GM18868 (cell line): ENCODE measurements around the gene RPTN.

Experiments used
- ATAC-seq: cut with Tn5 transposase; IDR thresholded peaks from one replicate; pipeline ENCODE4 v1.9.1; 2021; ENCODE audit warnings: mild to moderate bottlenecking, moderate library complexity; ENCODE audit not compliant: unreplicated experiment

The RPTN gene, protein sequence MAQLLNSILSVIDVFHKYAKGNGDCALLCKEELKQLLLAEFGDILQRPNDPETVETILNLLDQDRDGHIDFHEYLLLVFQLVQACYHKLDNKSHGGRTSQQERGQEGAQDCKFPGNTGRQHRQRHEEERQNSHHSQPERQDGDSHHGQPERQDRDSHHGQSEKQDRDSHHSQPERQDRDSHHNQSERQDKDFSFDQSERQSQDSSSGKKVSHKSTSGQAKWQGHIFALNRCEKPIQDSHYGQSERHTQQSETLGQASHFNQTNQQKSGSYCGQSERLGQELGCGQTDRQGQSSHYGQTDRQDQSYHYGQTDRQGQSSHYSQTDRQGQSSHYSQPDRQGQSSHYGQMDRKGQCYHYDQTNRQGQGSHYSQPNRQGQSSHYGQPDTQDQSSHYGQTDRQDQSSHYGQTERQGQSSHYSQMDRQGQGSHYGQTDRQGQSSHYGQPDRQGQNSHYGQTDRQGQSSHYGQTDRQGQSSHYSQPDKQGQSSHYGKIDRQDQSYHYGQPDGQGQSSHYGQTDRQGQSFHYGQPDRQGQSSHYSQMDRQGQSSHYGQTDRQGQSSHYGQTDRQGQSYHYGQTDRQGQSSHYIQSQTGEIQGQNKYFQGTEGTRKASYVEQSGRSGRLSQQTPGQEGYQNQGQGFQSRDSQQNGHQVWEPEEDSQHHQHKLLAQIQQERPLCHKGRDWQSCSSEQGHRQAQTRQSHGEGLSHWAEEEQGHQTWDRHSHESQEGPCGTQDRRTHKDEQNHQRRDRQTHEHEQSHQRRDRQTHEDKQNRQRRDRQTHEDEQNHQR

DNA sequence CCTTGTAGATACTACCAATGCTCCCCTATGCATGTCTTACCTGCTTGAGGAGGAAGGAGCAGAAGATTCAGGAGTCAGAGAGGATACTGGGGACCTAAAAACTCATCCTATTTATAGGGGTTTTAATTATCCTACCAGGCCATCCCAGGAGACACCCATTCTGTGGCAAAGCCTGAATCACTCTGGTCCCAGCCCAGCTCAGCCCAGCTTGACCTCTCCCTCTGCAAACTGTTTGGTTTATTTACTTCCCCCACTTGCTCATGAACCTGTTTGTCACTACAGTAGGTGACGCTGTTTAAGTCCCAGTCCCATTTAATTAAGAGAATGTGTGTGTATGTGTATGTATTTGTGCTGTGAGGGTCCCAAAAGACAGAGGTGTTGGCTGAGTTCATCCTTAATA is at the start of gene RPTN:
Gene RPTN, minus strand, starts transcription at position 85 of the 400 bp plus-strand sequence. CDS start 1,339 bp downstream, outside the sequence.
- no peak for ATAC-seq

DNA sequence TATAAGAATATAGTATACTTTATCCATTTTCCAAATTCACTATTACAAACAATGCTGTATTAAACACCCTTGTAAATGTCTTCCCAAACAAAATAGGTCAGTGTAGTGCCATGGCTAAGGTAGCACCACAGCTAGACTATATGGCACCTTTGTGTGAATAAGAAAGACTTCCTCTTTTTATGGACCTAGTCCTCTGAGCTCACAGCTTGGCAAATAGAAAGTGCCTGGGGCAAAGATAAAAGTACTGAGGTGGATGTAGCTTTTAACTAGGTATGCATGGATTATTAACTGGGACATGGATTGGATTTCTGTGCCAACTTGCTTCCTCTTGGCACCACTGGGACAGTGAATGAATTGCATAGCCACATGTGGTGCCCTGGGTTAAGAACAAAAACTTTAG is 40.0 kb upstream of the RPTN start:
- no peak for ATAC-seq

DNA sequence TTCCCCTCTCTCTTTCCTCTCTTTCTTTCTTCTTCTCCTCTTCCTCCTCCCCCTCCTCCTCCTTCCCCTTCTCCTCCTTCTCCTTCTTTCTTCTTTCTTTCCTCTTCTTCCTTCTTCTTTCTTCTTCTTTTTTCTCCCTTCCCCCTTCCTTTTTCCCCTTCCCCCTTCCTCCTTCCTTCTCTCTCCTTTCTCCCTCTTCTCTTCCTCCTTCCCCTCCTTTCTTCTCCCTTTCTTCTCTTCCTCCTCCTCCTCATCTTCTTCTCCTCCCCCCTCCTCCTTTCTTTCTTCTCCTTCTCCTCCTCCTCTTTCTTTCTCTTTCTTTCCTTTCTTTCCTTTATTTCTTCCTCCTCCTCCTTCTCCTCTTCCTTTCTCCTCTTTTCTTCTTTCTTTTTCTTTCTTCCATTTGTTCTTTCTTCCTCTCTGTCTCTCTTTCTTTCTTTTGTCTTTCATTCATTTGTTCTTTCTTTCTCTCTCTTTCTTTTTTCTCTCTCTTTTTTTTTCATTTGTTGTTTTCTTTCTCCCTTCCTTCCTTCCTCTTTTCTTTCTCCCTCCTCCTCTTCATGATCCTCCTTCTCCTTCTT is 38.4 kb upstream of the RPTN start:
- no peak for ATAC-seq

DNA sequence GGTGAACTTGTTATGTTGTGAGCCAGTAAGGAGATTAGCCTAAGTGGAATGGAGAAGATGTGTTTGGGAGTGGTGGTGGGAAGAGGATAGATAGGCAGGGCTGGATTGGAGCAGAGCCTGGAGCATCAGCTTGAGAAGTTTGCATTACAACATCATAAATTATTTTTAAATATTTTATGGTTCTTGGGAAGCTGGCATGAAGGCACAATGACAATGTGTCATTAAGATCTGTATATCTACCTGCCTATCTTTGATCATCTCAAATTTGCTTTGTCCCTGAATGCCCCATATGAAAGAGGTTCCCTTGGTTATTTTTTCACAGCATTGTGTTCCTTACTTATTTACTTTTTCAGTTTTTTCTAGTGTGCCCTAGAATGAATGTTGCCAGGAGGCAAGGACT is 32.7 kb upstream of the RPTN start:
- no peak for ATAC-seq

DNA sequence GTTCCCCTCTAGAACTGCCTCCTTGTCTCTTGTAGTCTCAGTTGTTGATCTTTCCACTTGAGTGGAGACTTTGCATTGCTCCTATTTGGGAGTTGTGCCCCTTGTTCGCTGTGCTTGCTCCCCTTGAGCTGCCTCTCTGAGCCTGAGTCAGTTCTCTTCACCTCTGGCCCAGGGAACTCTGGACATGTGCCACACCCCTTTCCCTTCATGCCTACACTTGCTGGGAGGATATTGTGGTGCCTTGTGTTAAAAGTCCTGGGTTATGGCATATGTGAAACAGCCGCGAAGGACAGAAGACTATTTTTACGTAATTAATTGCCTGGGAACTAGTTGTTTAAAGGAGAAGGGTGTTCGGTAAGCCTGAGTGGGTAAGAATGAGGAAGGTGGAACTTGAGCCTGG is 32.2 kb upstream of the RPTN start:
- no peak for ATAC-seq

DNA sequence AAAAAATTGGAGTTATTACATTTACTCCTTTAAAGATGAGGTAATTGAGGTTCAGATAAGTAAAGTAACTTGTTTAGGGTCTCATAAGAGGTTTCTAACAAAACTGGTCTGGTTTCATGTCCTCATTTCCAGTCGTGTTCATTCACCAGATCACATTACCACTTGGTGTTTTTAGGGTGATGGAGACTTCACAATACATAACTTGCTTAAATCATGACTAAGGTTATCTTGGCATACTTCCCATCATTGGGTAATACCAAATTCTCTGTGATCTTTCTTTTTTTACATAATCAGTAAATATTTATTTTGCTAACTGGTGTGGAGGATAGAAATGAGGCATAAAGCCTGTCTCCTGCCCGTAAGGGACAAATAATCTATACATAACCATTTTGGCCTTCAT is 31.6 kb upstream of the RPTN start:
- no peak for ATAC-seq

DNA sequence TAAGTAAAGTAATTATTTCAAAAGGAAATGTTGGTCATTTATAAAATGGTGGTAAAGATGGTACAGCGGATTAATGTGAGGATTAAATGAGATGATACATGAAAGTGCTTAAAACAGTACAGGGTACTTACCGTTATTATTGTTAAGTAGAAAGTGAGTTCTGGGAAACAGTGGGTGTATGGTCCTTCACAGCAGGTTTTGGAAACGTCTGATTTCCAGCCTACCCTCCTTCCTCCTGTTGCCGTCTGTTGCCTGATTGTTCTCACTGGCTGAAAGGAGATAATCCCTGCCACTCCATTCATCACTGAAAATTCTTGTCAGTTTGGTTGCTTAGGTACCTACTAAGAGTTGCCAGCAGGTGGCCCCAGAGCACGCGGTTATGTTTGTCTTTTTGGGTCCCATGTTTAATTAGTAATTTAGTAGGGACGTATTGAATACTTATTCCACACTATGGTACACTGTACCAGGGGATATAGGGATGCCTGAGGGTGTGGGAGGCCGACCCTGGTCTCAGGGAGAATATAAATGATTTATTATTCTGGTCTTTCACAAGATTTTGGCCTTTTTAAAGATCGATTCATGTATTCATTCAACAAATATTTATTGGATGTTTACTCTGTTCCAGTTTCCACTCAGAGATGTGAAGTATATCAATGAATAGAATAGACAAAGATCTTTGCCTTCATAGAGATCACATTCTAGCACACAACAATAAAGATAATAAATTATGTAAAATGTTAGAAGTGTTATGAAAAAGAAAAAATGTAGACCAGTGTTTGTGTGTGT is 30.8 kb upstream of the RPTN start:
- ATAC-seq: peak; percentile 50

DNA sequence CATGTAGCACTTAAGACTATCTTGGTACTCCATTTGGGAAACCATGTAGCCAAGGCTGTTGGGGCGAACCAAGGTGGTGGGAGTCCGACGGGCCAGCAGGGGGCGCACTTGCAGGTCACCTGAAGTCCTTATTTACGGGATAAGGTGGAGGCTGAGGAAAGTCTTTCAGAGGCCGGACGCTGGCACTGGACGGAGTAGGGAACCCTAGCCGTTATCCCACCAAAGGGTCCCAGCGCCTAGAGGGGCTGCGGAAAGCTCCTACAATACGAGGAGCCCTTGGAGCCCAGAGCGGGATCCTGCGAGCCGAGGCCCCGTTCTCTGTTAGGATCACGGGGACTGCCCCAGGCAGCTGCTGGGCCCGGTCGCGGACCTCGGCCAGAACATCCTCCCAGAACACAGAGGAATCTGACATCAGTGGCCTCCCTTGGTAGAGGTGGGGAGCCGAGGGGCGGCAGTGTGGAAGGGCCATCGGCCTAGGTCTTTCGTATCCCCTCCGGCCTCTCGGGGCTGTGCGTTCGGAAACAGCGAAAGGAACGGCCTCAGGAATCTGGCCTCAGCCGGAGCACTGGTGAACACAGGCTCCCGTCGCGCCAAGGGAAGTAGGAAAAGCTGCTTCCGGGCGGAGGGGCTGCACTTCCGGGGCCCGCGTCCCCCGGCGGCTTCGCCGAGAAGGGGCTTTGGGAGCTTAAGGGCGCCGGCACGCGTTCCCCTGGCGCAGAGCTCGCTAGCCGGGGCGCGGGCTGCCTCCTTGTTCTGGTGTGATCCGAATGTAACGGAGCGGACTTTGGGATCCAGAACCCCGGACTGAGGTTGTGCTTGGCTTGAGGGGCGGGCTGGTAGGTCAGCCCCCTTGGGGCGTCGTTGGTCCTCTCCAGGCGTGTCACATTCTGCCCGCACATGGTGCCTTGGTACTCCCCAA is 29.9 kb upstream of the RPTN start:
- ATAC-seq: peak; percentile 64

DNA sequence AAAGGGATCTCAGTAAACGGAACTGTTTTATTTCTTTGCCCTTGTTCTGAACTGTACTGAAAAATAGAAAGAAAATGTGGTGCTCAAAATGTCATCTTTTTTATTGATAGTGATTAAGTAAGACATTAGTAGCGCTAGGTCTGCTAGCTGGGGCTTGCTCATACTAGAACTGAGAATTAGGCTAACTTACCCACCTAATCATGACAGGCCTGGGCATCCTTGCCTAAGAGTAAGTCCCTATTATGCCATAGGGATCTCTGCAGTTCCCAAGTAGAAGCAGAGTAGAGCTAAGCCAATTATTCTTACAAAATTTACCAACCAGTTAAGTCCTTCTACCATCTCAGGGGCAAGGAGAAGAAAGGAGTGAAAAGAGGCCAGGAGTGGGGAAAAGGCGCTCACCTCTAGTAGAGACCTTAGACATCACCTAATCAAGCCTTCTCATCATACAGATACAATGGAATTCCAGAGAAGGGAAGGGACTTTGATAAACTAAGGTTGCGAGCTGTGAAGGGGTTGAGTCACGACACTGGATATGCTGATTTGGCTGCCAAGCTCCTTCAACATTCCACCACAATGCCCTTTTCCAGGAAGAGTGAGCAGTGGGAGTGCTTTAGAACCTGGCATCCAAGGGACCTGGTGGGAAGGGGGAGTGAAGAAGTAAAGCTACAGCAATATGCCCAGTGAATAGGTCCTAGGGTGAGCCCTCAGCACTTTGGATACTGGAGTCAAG is 27.7 kb upstream of the RPTN start:
- no peak for ATAC-seq

DNA sequence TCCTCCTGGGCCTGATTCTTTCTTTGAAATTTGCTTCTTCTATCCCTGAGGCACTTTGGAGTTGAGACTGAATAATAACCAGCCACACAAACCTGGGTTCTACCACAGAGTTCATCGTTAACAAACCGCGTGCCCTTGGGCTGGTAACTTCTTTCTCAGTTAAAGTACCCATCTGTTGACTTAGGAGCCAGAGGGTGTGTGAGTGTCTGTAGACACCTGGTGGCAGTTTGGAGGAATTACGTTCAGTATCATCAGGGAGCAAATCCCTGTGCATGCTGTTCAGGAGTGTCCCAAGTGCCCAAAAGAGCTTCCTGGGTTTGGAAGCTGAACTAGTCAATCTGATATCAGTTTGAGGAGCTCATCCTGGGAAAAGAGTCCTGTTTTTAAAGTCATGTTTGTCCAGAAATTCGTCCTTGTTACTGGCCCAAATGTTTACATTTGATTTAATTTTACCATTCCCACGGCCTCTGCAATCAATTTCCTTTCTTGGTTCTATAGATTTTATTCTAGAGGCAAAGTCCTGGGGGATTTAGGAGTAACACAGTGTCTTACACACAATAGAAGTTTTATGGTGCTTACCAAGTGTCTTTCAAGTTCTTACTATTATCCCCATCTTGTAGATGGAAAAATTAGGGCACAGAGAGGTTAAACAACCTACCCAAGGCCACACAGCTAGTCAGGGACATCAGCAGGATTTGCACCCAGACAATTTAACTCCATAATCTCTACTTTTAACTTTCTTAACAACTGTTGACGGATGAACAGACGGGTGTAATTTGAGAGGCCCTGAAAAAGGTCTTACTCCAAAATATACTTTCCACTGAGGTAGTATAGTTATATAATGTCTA is 26.7 kb upstream of the RPTN start:
- no peak for ATAC-seq

DNA sequence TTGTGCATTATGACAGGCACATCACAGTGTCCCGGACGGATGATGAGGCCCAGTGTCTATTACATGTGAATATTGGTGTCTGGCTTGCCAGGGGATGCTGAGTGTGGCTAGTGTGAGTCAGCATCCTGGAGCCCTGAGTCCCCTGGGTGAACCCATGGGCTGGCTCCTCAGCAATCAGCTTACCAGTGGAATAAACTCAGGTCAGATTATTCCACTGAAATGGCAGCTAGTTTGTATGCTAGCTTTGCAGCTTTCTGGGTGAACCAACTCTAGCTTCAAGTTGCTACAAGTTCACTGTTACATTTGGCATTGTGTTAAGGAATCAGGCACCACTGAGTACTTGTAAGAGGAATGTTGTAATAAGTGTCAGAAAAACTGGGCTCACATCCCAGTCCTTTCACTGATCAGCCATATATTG is 23.9 kb upstream of the RPTN start:
- ATAC-seq: no peak

DNA sequence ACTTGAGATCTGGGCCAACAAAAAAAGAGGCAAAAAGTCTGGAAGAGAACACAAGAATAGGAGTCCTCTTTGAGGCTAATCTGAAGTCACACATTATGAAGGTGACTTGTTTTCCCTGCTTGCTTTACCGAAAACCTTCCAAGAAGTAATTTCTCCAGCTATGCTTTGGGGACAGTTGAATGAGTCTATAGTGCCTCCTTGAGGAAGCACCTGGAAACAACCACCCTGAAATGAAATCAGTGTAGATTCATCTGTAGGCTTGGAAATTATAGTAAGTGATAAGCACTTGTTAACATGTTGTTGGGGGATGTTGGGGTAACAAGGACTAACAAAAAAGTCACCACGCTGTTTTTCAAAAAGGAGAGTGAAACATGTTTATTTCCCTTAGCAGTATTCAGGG is 23.4 kb upstream of the RPTN start:
- ATAC-seq: no peak

DNA sequence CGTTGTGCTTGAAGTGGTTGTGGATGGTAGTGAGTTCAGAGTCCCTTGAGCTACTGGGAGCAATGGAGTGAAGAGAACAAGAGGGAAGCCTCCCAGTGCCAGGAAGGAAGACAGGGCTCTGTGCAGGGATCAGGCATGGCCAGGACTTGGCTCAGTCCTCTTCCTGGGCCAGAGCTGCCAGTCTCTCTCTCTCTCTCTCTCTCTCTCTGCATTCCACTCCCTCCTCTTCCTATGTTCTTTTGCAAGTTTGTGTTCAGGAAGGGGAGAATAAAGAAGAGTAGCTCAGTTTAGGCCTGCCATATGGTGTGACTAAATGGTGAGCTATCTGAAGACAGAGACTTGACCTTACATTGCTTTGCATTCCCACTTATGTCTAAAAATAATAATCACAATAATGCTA is 20.5 kb upstream of the RPTN start:
- ATAC-seq: no peak

DNA sequence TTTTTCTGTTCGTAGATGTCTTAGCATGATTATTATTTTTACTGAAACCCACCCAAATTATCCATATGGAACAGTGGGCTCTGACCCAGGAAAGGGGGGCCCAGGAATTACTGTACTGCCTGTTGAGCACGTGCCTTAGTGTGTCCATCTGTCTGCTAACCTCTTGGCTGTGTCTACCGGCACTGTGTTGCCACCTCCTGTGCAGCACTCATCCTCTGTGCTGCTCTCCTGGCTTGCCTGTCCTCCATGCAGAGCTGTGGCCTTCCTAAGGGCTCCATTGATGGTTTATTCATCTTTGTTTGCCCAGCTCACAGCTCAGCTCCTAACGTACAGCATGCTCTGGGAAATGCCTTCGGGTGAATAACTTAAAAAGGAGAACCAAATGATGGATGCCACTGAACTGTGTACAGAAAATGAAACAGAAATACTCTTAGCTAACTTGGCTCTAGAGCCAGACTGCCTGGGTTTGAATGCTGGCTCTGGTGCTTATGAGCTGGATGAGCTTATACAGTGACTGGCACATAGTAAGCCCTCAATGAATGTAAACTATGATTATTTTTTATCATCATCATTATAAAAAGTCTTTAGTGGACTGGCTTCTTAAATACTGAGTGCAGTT is 11.4 kb upstream of the RPTN start:
- no peak for ATAC-seq

DNA sequence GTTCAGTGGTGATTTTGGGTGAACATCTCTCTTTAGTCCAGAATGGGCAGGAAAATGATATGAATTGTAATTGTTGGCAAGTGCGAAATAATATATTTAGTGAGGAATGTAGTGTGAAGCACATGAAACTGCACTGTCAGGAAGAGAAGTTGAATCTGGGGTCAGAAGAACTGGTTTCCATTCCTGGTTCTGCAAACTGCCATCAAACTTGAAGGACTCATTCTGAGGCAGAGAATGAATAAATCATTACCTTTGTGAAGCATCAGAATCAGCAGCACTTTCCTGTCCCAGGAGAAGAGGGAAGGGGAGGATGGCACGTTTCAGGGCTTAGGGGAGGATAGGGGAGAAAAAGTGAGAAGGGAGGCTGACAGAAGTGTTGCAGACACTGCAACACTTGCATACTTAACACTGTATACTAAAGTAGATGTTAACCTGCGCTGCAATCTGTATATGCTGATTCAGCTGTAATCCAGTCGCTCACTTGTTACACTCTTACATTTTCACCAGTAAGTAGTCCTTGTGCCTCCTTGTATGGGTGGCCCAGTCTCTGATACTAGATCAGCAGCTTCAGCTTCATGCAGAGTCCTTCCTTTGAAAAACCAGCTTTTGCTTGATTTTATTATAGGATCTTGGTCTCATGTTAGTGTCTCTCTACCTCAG is 10.5 kb upstream of the RPTN start:
- no peak for ATAC-seq

DNA sequence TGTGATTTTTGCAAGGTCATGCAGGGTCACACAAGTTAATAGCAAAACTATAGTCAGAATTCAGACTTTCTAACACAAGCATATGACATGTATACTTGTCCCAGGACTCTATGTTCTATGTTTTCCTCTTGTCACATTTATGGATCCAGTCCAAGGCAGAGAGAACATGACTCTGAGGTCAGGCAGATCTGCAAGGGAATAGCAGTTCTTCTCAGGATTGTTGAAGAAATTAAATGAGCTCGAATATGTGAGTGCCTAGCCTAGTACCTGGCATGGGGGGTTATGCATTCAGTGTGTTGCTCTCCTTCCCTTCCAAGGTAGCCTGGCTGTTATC is 9.5 kb upstream of the RPTN start:
- ATAC-seq: no peak

DNA sequence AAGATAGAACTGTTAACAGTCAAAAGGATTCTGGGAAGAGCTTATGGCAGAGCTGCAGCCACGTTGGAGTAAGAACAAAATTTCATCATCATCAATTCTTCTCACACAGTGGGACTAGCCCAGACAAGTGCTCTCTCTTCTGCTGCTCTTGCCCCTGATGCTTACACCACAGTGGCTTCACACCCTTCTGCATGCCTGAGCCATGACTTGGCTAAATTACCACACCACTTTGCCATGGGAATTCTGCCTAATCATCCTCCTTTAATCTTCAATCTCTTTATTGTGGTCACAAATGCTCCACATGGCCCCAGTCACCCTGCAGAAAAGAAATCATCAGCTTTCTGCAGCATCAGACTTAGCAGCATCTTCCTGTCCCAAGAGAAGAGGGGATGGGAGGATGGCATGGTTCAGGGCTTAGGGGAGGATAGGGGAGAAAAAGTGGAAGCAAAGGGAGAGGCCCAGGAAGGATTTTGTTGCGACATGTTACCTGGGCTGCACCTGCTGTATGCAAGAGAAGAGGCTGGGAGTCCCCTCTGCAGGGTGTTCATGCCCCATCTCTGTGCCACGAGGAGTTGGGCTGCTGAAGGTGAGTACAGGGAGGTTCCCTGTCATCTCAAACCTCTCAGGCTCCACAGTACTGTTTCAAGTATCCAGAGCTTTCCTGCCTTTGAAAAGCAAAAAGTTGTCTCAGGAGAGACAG is 9.0 kb upstream of the RPTN start:
- ATAC-seq: no peak
